A673 (cell line): ENCODE data around the gene RSU1. TPM values are rescaled to one million over a fixed set of nuclear protein-coding genes. Genes with fewer than 3 reads are reported as not detected.
A peak's percentile ranks its signal among the peaks of the same experiment; 100 is the strongest.

ENCODE experiments used
- BruUV-seq: library from RNA; stranded (reverse); fragments of 400-500 nt; replicated peaks from 2 replicates; lab custom pipeline; 2021; lab: Mats Ljungman, UMichigan
- CTCF ChIA-PET: fragments of 300-600 bp; sonication (Branson Sonifier 250); formaldehyde crosslinking; loops from one replicate; lab custom pipeline; 2022; ENCODE audit warnings: antibody characterized with exemption; lab: Charles Lee
- POLR2A ChIA-PET: fragments of 300-600 bp; sonication (Branson Sonifier 250); formaldehyde crosslinking; loops from one replicate; lab custom pipeline; 2022; ENCODE audit warnings: antibody characterized with exemption; ENCODE audit not compliant: low non-redundant PET; lab: Charles Lee
- DNase-seq: peaks from one replicate; pipeline ENCODE4 v3.0.0-alpha.2; 2015; ENCODE audit warnings: low spot score
- H3K27ac ChIP-seq: fragments of 200-600 bp; sonication (generic); 2 replicates; pipeline ENCODE4 v1.5.1; 2016; ENCODE audit warnings: mixed run types, low read depth, mild to moderate bottlenecking, mixed read lengths, antibody characterized with exemption, low read length; ENCODE audit not compliant: poor library complexity, severe bottlenecking
- H3K27me3 ChIP-seq: fragments of 200-600 bp; sonication (generic); replicated peaks from 2 replicates; pipeline ENCODE4 v1.6.1; 2017; ENCODE audit warnings: mixed run types, low read depth, mild to moderate bottlenecking, mixed read lengths, antibody characterized with exemption, low read length; ENCODE audit not compliant: insufficient read depth, poor library complexity
- H3K36me3 ChIP-seq: fragments of 200-600 bp; sonication (generic); 2 replicates; pipeline ENCODE4 v1.6.1; 2016; ENCODE audit warnings: mixed run types, mild to moderate bottlenecking, mixed read lengths, antibody characterized with exemption, low read length; ENCODE audit not compliant: insufficient read depth, poor library complexity, severe bottlenecking
- H3K4me1 ChIP-seq: fragments of 200-600 bp; sonication (generic); 2 replicates; pipeline ENCODE4 v1.6.1; 2017; ENCODE audit warnings: mixed run types, mild to moderate bottlenecking, mixed read lengths, antibody characterized with exemption, low read length; ENCODE audit not compliant: insufficient read depth, poor library complexity, severe bottlenecking
- H3K4me3 ChIP-seq: fragments of 200-600 bp; sonication (generic); 2 replicates; pipeline ENCODE4 v1.5.1; 2016; ENCODE audit warnings: low read depth, mixed run types, mild to moderate bottlenecking, mixed read lengths, low read length; ENCODE audit not compliant: poor library complexity, severe bottlenecking
- H3K9me3 ChIP-seq: fragments of 200-600 bp; sonication (generic); 2 replicates; pipeline ENCODE4 v1.6.1; 2016; ENCODE audit warnings: mixed run types, low read depth, mild to moderate bottlenecking, mixed read lengths, antibody characterized with exemption, low read length; ENCODE audit not compliant: poor library complexity, severe bottlenecking
- EZH2 ChIP-seq: fragments of 200-600 bp; sonication (generic); IDR thresholded peaks from 2 replicates; pipeline ENCODE4 v1.6.1; 2017; ENCODE audit warnings: borderline replicate concordance, low read depth, mild to moderate bottlenecking, mixed read lengths, antibody characterized with exemption, low read length; ENCODE audit not compliant: poor library complexity, severe bottlenecking
- intact Hi-C: fragments of 100-400 bp; cut with micrococcal nuclease; formaldehyde crosslinking; loops from one replicate; pipeline ENCODE4 v1.10.0; 2022; ENCODE audit not compliant: unreplicated experiment
- total RNA-seq: library from RNA; stranded (reverse); gene quantifications from 2 replicates; pipeline ENCODE4 v1.2.3, GENCODE V29; 2021
- TF ChIP-seq, protein P1 (sequence below): fragments of 300-800, 200-600 bp; sonication (generic); conservative IDR thresholded peaks from 2 replicates; pipeline ENCODE4 v1.5.1; 2017; ENCODE audit warnings: low read depth, mild to moderate bottlenecking, antibody characterized with exemption, low read length, moderate library complexity, mixed read lengths

Gene RSU1
- total RNA-seq, 1 experiment from 2014 or later: 64.0 TPM

DNA sequence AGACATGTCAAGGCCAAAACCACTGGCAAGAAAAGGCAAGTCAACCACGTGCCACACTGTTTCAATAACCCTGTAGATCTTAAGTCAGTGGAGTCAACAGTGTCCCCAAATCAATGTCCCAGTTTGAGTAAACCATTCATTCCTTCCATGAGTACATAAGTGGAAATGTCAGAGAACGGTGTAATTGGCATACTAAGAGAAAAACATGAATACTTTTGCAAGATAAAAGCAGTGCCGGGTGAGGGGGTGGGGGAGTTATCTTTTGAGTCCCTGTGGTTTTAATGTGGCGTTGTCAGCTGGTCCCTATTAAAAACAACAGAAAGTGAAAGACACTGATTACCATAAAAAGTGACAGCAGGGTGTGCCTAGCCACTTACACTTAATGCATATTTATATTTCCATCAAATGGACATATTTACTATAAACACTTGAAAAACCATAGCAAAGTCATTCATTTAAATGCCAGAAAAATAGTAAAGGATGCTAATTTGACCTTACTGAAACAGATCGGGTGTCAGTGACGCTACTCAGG lies 37.8 kb downstream of the RSU1 start:
- peak; percentile 48 for DNase-seq
- POLR2A ChIA-PET: no interaction called here
- BruUV-seq: no TSS peak
- intact Hi-C loops: loop anchor here (5.0 to 10.0 kb wide), 2 partner anchors 662 to 875 kb away; no protein-coding TSS in a partner anchor
- Histone ChIP-seq H3K27me3 (no peaks in the 10 kb centered on the region), H3K4me1 (peaks cover 14% of the 10 kb centered on the region), H3K27ac (no peak overlapping the region), H3K36me3 (no peaks in the 10 kb centered on the region), H3K4me3 (no peak overlapping the region), H3K9me3 (no peaks in the 10 kb centered on the region)
- TF ChIP-seq EZH2: no peak
- TF ChIP-seq, protein P1, sequence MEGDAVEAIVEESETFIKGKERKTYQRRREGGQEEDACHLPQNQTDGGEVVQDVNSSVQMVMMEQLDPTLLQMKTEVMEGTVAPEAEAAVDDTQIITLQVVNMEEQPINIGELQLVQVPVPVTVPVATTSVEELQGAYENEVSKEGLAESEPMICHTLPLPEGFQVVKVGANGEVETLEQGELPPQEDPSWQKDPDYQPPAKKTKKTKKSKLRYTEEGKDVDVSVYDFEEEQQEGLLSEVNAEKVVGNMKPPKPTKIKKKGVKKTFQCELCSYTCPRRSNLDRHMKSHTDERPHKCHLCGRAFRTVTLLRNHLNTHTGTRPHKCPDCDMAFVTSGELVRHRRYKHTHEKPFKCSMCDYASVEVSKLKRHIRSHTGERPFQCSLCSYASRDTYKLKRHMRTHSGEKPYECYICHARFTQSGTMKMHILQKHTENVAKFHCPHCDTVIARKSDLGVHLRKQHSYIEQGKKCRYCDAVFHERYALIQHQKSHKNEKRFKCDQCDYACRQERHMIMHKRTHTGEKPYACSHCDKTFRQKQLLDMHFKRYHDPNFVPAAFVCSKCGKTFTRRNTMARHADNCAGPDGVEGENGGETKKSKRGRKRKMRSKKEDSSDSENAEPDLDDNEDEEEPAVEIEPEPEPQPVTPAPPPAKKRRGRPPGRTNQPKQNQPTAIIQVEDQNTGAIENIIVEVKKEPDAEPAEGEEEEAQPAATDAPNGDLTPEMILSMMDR: no peak
- CTCF ChIA-PET: no interaction called here

DNA sequence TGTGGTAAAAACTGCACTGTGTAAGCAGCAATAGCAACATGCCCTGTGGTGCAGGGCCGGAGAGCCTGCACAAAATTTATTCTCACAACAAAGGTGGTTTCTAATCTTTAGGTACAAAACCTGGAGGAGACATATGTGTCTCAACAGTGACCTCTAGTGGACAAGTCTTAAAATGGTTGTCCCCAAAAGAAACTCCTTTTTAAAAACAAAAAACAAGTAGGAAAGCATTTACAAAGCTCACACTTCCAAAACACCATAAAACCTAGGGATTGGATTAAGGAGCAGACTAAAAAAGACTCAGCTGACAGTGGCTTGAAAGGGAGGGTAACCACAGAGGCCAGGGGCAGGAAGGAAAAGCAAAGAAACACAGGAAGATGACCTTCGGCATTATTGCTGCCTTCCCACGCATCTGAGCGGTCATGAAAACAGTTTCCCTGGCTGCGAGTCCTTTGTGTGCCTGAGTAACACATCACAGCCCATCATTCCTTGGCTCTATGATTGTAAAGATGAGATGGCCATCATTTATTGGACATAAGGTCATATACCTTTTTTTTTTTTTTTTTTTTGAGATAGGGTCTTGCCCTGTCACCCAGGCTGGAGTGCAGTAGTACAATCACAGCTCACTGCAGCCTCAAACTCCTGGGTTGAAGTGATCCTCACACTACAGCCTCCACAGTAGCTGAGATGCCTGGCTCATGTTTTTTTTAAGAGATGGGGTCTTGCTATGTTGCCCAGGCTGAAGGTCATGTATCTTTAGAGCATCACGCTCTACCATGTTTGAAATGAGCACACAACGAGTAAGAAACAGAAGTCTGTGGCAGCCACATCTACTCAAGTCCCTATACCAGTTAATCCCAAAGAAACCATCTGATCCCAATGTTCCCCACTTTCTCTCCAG lies 39.5 kb downstream of the RSU1 start:
- Histone ChIP-seq H3K36me3 (no peaks in the 10 kb centered on the region), H3K27ac (no peak overlapping the region), H3K4me3 (no peak overlapping the region), H3K9me3 (no peaks in the 10 kb centered on the region), H3K4me1 (peaks cover 14% of the 10 kb centered on the region), H3K27me3 (no peaks in the 10 kb centered on the region)
- POLR2A ChIA-PET: interaction anchor here (0.6 kb wide), 2 partner anchors 13 to 251 kb away, joined by 3 read pairs; no protein-coding TSS in a partner anchor
- peak; percentile 65 for DNase-seq
- BruUV-seq: no TSS peak
- TF ChIP-seq, protein P1: peak; percentile 81
- TF ChIP-seq EZH2: no peak
- intact Hi-C loops: loop anchor here (5.0 to 10.0 kb wide), 2 partner anchors 660 to 873 kb away; no protein-coding TSS in a partner anchor
- CTCF ChIA-PET: interaction anchor here (0.6 to 0.7 kb wide), 2 partner anchors 13 to 91 kb away, joined by 3 read pairs; no protein-coding TSS in a partner anchor

DNA sequence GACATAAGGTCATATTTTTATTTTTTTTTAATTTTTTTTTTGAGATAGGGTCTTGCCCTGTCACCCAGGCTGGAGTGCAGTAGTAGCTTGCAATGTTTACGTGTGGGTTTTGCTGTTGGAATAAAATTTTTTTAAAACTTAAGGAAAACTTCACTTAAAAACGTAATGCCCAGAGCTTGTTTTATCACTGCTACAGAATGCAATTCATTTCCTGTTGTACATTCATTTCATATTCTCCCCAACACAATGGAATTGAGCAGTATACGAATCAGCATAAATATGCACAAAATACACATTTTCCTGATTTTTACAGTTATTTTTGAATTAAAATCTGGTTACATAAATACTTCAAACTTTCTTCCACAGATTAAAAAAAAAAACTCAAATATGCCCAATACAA lies 40.3 kb downstream of the RSU1 start:
- intact Hi-C loops: loop anchor here (5.0 to 10.0 kb wide), 2 partner anchors 660 to 872 kb away; no protein-coding TSS in a partner anchor
- TF ChIP-seq, protein P1: no peak
- no peak for TF ChIP-seq EZH2
- no peaks in the 10 kb centered on the region for H3K36me3 ChIP-seq
- no peak overlapping the region for H3K4me3 ChIP-seq
- H3K27me3 ChIP-seq: no peaks in the 10 kb centered on the region
- CTCF ChIA-PET: interaction anchor here (0.7 kb wide), 1 partner anchor 700 kb away, joined by 4 read pairs; no protein-coding TSS in a partner anchor
- H3K27ac ChIP-seq: no peak overlapping the region
- no TSS peak for BruUV-seq
- no peak for DNase-seq
- no peaks in the 10 kb centered on the region for H3K9me3 ChIP-seq
- H3K4me1 ChIP-seq: peaks cover 8% of the 10 kb centered on the region
- POLR2A ChIA-PET: no interaction called here
